ENCODE data around the gene PAX6.

PAX6 gene

DNA sequence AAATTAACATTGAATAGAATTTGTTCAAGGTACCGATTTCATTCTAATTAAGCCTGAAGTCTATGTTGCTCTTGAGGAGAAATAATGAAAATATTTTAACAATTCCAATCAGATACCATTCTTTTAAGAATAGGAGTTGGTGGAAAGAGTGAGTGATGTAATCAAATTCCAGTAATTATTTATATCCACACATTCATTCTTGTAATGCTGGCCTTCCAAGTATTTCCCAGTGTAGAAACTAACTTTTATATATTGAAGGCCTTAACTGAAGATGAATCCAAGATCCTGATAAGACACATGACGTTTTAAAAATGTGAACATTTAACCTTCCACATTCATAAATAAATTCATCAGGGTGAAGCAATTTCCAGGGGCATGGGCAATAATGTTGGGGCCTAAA lies 36.6 kb upstream of the PAX6 start:
- no peak overlapping the region for H3K4me3 ChIP-seq (ENCODE audit: low read depth, low read length)

DNA sequence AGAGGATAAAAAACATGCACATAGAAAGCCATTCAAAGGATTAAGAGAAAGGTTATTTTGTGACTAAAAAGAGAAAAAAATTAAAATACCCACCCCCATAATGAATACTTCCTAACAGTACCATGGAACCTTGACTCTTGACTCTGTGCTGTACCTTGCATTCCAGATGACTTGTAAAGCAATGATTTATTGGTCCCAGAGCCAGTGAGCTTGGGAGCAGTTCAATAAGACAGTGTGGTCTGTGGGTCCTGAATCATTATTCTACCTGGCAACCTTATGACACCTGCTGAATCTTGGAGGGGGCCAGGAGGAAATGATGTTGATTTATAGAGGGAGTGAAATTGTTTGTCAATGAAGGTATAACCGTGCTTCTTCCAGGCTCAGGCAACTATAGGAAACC lies 34.2 kb upstream of the PAX6 start:
- DNase-seq = no peak
- no peak overlapping the region for H3K27ac ChIP-seq
- no peaks in the 10 kb centered on the region for H3K9me3 ChIP-seq (ENCODE audit: severe bottlenecking)
- no peaks in the 10 kb centered on the region for H3K36me3 ChIP-seq
- no peak for TF ChIP-seq CTCF (IDR thresholded peaks at IDR 0.05; ENCODE audit: low read depth, low read length)
- no peak overlapping the region for H3K4me3 ChIP-seq (ENCODE audit: low read depth, low read length)
- H3K27me3 ChIP-seq (ENCODE audit: insufficient read depth, low read depth, severe bottlenecking) = peaks cover 20% of the 10 kb centered on the region

More for the DNA sequence above, 36.6 kb upstream of the PAX6 start:
- no peak overlapping the region for H3K27ac ChIP-seq
- no peaks in the 10 kb centered on the region for H3K9me3 ChIP-seq (ENCODE audit: severe bottlenecking)
- TF ChIP-seq CTCF (IDR thresholded peaks at IDR 0.05; ENCODE audit: low read depth, low read length) = no peak
- peaks cover 3% of the 10 kb centered on the region for H3K27me3 ChIP-seq (ENCODE audit: insufficient read depth, low read depth, severe bottlenecking)
- no peak for DNase-seq
- no peaks in the 10 kb centered on the region for H3K36me3 ChIP-seq

- no peaks in the 10 kb centered on the region for H3K9me3 ChIP-seq (ENCODE audit: severe bottlenecking)
- no peak overlapping the region for H3K27ac ChIP-seq
- H3K36me3 ChIP-seq = no peaks in the 10 kb centered on the region
- H3K4me3 ChIP-seq (ENCODE audit: low read depth, low read length) = no peak overlapping the region
- peaks cover 22% of the 10 kb centered on the region for H3K27me3 ChIP-seq (ENCODE audit: insufficient read depth, low read depth, severe bottlenecking)
- no peak for DNase-seq
- TF ChIP-seq CTCF (IDR thresholded peaks at IDR 0.05; ENCODE audit: low read depth, low read length) = no peak
Observed at GRCh38 chr11:31844351-31844750, 33.2 kb upstream of the PAX6 start.

- no peak for TF ChIP-seq CTCF (IDR thresholded peaks at IDR 0.05; ENCODE audit: low read depth, low read length)
- Histone ChIP-seq H3K36me3 (no peaks in the 10 kb centered on the region), H3K4me3 (ENCODE audit: low read depth, low read length) (no peak overlapping the region), H3K27ac (no peak overlapping the region), H3K9me3 (ENCODE audit: severe bottlenecking) (no peaks in the 10 kb centered on the region), H3K27me3 (ENCODE audit: insufficient read depth, low read depth, severe bottlenecking) (peaks cover 27% of the 10 kb centered on the region)
- no peak for DNase-seq
Observed at GRCh38 chr11:31841435-31841834, 30.3 kb upstream of the PAX6 start.

DNA sequence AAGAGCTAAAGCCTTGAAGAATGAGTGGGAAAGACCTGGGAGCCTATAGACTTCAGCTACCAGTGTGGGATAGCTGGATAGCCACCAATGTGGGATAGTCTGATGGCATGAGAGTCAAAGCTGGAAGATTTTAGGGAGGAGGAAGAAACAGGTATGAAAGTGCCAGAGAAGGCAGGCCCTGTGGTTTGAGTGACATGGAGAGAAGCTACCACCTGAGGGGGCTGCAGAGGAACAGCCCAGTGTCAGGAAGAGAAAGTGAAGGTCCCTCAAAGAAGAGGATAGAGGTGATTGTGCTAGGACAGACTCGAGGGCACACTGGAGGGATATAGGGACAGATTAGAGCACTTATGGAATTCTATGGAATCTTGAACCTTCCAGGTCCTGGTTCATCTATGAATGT lies 23.1 kb upstream of the PAX6 start:
- Histone ChIP-seq H3K9me3 (ENCODE audit: severe bottlenecking) (no peaks in the 10 kb centered on the region), H3K27me3 (ENCODE audit: insufficient read depth, low read depth, severe bottlenecking) (peaks cover 67% of the 10 kb centered on the region), H3K27ac (no peak overlapping the region), H3K4me3 (ENCODE audit: low read depth, low read length) (no peak overlapping the region), H3K36me3 (no peaks in the 10 kb centered on the region)
- DNase-seq = no peak
- TF ChIP-seq CTCF (IDR thresholded peaks at IDR 0.05; ENCODE audit: low read depth, low read length) = no peak

DNA sequence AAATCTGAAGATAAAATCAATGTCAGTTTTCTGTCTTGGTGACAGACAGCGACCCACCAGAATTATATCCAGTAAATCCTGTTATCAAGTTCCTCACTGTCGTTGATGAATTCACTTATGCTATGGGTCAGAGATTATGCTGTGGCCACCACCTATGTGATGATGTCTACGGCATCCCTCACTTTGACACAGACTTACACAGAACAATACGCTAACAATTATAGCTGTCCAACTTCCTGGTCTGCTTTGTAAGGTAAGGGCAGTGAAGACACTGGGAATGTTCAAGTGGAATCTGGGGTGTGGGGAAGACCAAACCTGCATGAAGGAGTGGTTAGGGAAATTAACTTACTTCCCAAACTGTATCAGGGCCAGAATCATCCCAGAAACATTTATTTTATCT lies 19.3 kb upstream of the PAX6 start:
- H3K9me3 ChIP-seq (ENCODE audit: severe bottlenecking) = no peaks in the 10 kb centered on the region
- no peak for TF ChIP-seq CTCF (IDR thresholded peaks at IDR 0.05; ENCODE audit: low read depth, low read length)
- peaks cover 92% of the 10 kb centered on the region for H3K27me3 ChIP-seq (ENCODE audit: insufficient read depth, low read depth, severe bottlenecking)
- no peak overlapping the region for H3K27ac ChIP-seq
- H3K36me3 ChIP-seq = no peaks in the 10 kb centered on the region
- no peak for DNase-seq
- no peak overlapping the region for H3K4me3 ChIP-seq (ENCODE audit: low read depth, low read length)
